ENCODE results near the gene CACNA2D3. TPM values are rescaled to one million over a fixed set of nuclear protein-coding genes. Genes with fewer than 3 reads are reported as not detected.

CACNA2D3 gene
- total RNA-seq, 1 donor from 2014 or later: 0.29 TPM

GRCh38 chr3:54756330-54756731, 634.0 kb downstream of the CACNA2D3 start:
- Mint-ChIP-seq H3K27me3 (no peaks in the 10 kb centered on the region), H3K4me1 (ENCODE audit: low read depth) (peaks cover 14% of the 10 kb centered on the region), H3K9me3 (ENCODE audit: low read depth) (no peaks in the 10 kb centered on the region), H3K4me3 (ENCODE audit: low read depth) (no peak overlapping the region), H3K27ac (no peak overlapping the region), H3K36me3 (ENCODE audit: insufficient read depth) (no peaks in the 10 kb centered on the region)
- no peak for TF ChIP-seq CTCF (IDR thresholded peaks at IDR 0.05; ENCODE audit: unreplicated experiment)
- DNase-seq (ENCODE audit: low spot score, unreplicated experiment): no peak

- no peak for TF ChIP-seq CTCF (IDR thresholded peaks at IDR 0.05; ENCODE audit: unreplicated experiment)
- H3K27ac Mint-ChIP-seq: no peak overlapping the region
- no peaks in the 10 kb centered on the region for H3K36me3 Mint-ChIP-seq (ENCODE audit: insufficient read depth)
These were observed 636.1 kb downstream of the CACNA2D3 start for GRCh38 chr3:54758461-54758860.

GRCh38 chr3:54759166-54759565, 636.8 kb downstream of the CACNA2D3 start:
- no peak for TF ChIP-seq CTCF (IDR thresholded peaks at IDR 0.05; ENCODE audit: unreplicated experiment)

More at GRCh38 chr3:54758461-54758860, 636.1 kb downstream of the CACNA2D3 start:
- no peaks in the 10 kb centered on the region for H3K27me3 Mint-ChIP-seq
- DNase-seq (ENCODE audit: low spot score, unreplicated experiment): no peak
- no peaks in the 10 kb centered on the region for H3K9me3 Mint-ChIP-seq (ENCODE audit: low read depth)
- peaks cover 14% of the 10 kb centered on the region for H3K4me1 Mint-ChIP-seq (ENCODE audit: low read depth)
- no peak overlapping the region for H3K4me3 Mint-ChIP-seq (ENCODE audit: low read depth)

GRCh38 chr3:54760201-54760600, 637.8 kb downstream of the CACNA2D3 start:
- peaks cover 18% of the 10 kb centered on the region for H3K4me1 Mint-ChIP-seq (ENCODE audit: low read depth)
- H3K9me3 Mint-ChIP-seq (ENCODE audit: low read depth): no peaks in the 10 kb centered on the region
- H3K4me3 Mint-ChIP-seq (ENCODE audit: low read depth): no peak overlapping the region
- no peak overlapping the region for H3K27ac Mint-ChIP-seq
- no peak for DNase-seq (ENCODE audit: low spot score, unreplicated experiment)
- H3K36me3 Mint-ChIP-seq (ENCODE audit: insufficient read depth): no peaks in the 10 kb centered on the region
- no peaks in the 10 kb centered on the region for H3K27me3 Mint-ChIP-seq
- TF ChIP-seq CTCF (IDR thresholded peaks at IDR 0.05; ENCODE audit: unreplicated experiment): no peak

More at GRCh38 chr3:54759166-54759565, 636.8 kb downstream of the CACNA2D3 start:
- H3K9me3 Mint-ChIP-seq (ENCODE audit: low read depth): no peaks in the 10 kb centered on the region
- H3K4me3 Mint-ChIP-seq (ENCODE audit: low read depth): no peak overlapping the region
- no peaks in the 10 kb centered on the region for H3K36me3 Mint-ChIP-seq (ENCODE audit: insufficient read depth)
- no peak for DNase-seq (ENCODE audit: low spot score, unreplicated experiment)
- peaks cover 14% of the 10 kb centered on the region for H3K4me1 Mint-ChIP-seq (ENCODE audit: low read depth)
- H3K27ac Mint-ChIP-seq: no peak overlapping the region
- H3K27me3 Mint-ChIP-seq: no peaks in the 10 kb centered on the region

- Mint-ChIP-seq H3K36me3 (ENCODE audit: insufficient read depth) (no peaks in the 10 kb centered on the region), H3K9me3 (ENCODE audit: low read depth) (no peaks in the 10 kb centered on the region), H3K4me1 (ENCODE audit: low read depth) (peaks cover 13% of the 10 kb centered on the region), H3K27ac (no peak overlapping the region), H3K27me3 (no peaks in the 10 kb centered on the region), H3K4me3 (ENCODE audit: low read depth) (no peak overlapping the region)
- no peak for TF ChIP-seq CTCF (IDR thresholded peaks at IDR 0.05; ENCODE audit: unreplicated experiment)
- DNase-seq (ENCODE audit: low spot score, unreplicated experiment): no peak
These were observed 639.3 kb downstream of the CACNA2D3 start for GRCh38 chr3:54761637-54762036.
